ENCODE data around the gene USP17L30.
"Not testable (repeated sequence)": the region's sequence is repeated elsewhere in the genome, so short reads cannot be mapped to it uniquely, and the experiment has no call there.

DNA sequence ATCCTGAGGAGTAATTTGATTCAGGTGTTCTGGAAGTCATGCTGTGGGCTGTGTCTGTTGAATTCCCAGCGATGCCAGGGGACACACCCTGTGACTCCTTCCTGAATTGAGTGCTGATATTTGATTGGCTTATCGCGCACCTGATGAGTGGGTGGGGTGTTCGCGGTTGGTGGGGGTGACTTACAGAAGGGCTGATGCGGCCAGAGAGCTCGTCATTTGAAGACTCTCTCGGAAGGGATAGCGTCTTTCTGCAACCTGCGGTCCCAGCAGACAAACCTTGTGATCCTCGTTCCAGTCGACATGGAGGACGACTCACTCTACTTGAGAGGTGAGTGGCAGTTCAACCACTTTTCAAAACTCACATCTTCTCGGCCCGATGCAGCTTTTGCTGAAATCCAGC lies 33.3 kb upstream of the USP17L30 start, which contains the start of gene USP17L25:
- TF ChIP-seq, protein P1, sequence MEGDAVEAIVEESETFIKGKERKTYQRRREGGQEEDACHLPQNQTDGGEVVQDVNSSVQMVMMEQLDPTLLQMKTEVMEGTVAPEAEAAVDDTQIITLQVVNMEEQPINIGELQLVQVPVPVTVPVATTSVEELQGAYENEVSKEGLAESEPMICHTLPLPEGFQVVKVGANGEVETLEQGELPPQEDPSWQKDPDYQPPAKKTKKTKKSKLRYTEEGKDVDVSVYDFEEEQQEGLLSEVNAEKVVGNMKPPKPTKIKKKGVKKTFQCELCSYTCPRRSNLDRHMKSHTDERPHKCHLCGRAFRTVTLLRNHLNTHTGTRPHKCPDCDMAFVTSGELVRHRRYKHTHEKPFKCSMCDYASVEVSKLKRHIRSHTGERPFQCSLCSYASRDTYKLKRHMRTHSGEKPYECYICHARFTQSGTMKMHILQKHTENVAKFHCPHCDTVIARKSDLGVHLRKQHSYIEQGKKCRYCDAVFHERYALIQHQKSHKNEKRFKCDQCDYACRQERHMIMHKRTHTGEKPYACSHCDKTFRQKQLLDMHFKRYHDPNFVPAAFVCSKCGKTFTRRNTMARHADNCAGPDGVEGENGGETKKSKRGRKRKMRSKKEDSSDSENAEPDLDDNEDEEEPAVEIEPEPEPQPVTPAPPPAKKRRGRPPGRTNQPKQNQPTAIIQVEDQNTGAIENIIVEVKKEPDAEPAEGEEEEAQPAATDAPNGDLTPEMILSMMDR (IDR thresholded peaks at IDR 0.05 in 4 of 5, conservative IDR thresholded peaks at IDR 0.05 in 1 of 5): not testable (repeated sequence)
- TF ChIP-seq POLR2A (IDR thresholded peaks at IDR 0.05): not testable (repeated sequence)
